Bone marrow (tissue), 2 donors: ENCODE data around the gene HEMGN.
"Not testable (repeated sequence)": the region's sequence is repeated elsewhere in the genome, so short reads cannot be mapped to it uniquely, and the experiment has no call there.

Source experiments
- DNase-seq, 2 donors: peaks; one replicate each; lab custom pipeline; 2025; lab: John Stamatoyannopoulos, UW

The HEMGN gene

GRCh38 chr9:97964901-97965300 lies 26.9 kb upstream of the HEMGN start:
- DNase-seq: no peak

- DNase-seq: no peak
Observed at GRCh38 chr9:97963232-97963631, 25.3 kb upstream of the HEMGN start.

GRCh38 chr9:97962575-97962974 lies 24.6 kb upstream of the HEMGN start:
- DNase-seq: no peak

- no peak for DNase-seq
Observed at GRCh38 chr9:97962136-97962535, 24.2 kb upstream of the HEMGN start.

GRCh38 chr9:97961361-97961760 lies 23.4 kb upstream of the HEMGN start:
- no peak for DNase-seq

DNA sequence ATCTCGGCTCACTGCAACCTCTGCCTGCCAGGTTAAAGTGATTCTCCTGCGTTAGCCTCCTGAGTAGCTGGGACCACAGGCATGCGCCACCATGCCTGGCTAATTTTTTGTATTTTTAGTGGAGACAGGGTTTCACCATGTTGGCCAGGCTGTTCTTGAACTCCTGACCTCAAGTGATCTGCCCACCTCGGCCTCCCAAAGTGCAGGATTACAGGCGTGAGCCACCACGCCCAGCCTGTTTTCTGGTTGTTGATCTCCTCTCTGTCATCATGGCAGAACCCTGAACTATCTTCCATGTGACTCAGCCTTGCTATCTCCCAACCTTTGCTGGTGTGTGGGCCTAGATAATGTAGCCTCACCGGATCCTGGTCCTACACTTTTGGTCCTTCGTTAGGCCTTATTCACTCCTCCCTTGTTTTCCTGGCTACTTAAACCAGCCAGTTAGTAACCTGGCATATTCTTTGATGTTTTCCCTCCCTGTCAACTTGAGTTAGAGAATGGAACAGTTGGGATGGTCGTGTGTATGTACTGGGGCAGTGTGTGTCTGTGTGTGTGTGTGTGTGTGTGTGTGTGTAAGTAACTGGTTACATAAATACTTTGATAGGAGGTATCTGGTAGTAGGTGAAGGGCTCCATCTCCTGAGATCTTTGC lies 22.8 kb upstream of the HEMGN start:
- not testable (repeated sequence) for DNase-seq

DNA sequence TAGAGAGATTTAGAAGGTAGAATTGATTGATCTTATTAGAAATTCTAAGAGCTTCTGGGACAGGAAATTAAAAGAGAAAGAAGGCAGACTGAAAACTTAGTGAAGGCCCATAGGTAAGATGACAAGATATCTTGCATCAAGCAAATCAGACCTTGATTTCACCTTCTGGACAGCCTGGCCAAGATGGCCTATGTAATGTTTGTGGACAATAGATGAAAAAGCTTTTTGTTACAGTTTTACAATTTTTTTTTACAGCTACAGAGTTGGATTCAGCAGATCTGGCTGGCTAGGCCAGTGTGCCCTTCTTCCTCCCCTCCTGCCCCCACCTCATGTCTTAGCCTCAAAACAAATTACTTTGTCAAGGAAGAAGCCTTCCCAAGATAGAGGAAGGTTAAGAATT lies 21.6 kb upstream of the HEMGN start:
- no peak for DNase-seq

GRCh38 chr9:97958812-97959511 lies 21.0 kb upstream of the HEMGN start:
- DNase-seq: peak in 1 of 2 donors; percentile 40

- DNase-seq: no peak
Observed at GRCh38 chr9:97956331-97956730, 18.4 kb upstream of the HEMGN start.

- DNase-seq: peak in 1 of 2 donors; percentile 68
Observed at GRCh38 chr9:97954550-97954989, 16.6 kb upstream of the HEMGN start.

GRCh38 chr9:97950873-97951272 lies 12.9 kb upstream of the HEMGN start:
- not testable (repeated sequence) for DNase-seq

GRCh38 chr9:97947094-97947493 lies 9.1 kb upstream of the HEMGN start:
- not testable (repeated sequence) for DNase-seq

GRCh38 chr9:97945470-97945869 lies 7.5 kb upstream of the HEMGN start:
- not testable (repeated sequence) for DNase-seq

DNA sequence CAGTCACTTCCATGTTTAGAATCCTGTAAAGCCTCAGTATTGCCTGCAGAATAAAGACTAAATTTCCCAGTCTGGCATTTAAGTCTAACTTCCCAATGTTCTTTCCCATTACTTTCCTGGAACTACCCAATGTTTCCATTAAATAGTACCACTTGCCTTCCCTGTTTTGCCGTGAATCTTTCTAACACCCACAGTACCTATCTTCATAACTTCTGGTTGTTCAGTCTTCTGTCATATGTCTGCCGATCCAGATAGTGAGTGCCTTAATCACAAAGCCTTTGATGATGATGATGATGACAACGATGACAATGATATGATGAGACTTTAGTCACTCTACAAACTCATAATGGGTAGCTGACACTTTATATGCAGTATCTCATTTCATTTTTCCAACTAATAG lies 6.6 kb upstream of the HEMGN start:
- DNase-seq: no peak

GRCh38 chr9:97943308-97943855 lies 5.4 kb upstream of the HEMGN start:
- no peak for DNase-seq

DNA sequence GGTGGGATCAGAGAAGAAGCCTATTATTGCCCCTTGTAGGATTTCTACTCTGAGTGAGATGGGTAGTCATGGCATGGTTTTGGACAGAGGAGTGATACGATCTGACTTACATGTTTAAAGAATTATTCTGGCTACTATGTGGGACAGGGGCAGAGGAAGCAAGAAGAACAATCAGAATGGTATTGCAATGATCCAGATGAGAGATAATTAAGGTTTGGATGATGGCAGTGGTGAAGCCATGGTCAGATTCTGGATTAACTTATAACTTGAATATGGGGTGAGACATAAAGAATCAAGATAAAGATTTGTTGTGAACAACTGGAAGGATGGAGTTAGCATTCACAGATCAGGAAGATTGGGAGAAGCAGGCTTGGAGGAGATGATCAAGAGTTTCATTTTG lies 3.4 kb upstream of the HEMGN start:
- no peak for DNase-seq

- no peak for DNase-seq
Observed at GRCh38 chr9:97940741-97941140, 2.8 kb upstream of the HEMGN start.

DNA sequence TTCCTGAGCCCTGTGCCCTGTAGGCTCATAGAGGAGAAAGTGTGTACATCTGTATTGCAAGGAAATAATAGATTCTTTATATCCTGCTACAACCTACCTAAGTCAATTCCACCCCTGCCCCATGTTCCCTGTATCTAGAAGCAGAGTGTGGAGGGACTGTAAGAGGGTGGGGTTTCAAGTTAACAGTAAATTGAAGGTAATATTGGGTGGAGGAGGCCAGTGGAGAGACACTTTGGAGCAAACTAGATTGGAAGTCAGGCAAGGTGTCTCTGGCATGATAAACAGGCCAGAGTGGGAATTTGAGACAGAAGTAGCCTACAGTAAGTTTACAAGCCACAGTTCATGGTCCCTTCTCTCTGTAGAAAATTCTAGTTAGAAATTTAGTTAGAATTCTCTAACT lies 2.3 kb upstream of the HEMGN start:
- no peak for DNase-seq

DNA sequence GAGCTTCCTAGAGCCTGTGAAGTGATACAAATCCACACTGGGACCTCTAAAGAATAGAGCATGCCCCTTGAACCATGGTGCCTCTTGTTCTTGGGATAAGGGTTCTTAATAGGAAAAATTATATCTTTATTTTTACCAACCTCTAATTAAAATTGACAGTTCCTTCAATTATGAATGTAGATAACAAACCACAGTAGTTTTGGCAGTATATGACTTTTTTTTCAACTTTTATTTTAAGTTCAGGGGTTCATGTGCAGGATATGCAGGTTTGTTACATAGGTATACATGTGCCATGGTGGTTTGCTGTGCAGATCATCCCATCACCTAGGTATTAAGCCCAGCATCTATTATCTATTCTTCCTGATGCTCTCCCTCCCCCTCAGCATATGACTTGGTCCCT lies 974 bp downstream of the HEMGN start:
- DNase-seq: no peak

DNA sequence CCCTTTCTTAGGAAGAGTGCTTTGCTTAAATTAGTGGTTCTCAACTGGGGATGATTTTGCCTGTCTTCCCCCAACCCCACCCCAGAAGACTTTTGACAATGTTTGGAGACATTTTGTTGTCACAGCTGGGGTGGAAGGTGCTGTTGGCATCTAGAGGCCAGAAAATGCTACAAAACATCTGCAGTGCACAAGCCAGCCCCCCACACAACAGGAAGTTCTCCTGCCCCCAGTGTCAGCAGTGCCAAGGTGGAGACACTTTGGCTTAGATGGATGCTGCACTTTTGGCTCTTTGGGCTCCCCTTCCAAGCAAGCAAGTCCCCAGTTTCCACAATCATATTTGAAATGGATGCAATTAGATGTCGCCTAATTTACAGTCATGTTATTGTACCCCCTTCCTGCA lies 2.7 kb downstream of the HEMGN start:
- DNase-seq: no peak

- peak in 1 of 2 donors; percentile 12 for DNase-seq
Observed at GRCh38 chr9:97934321-97935115, 3.5 kb downstream of the HEMGN start.

DNA sequence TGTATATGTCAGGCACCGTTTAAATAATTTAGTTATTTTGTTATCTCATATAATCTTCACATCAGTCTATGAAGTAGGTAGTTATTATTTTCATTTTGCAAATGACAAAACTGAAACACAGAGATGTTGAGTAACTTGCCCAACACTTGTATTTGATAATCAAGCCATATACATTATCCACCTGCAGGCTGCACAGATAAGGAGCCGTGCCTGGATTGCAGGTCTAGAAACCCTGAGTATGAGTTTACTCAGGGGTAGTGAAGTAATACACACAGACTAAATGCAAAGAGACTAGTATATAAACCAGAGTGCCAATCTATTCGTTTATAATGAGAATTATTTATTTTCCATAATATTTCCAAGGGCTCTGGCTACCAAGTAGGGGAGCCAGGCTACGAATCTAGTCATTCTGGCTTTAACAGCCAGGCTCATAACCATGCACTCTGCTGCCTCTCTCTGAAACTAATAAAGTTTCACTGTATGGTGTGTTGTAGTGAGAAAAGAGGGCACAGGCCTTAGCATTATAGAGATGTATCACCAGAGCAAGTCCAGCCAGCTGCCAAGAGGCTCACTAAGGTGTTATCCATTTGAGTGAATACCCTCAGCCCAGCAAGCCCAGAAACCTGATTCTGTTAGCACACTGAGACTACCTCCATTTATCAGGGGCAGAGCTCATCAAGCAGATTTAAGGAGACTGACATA lies 4.5 kb downstream of the HEMGN start:
- no peak for DNase-seq
